HG03575 (cell line): ENCODE data around the gene CAND1.

Source experiments
- ATAC-seq: cut with Tn5 transposase; IDR thresholded peaks from one replicate; pipeline ENCODE4 v1.9.1; 2021; ENCODE audit not compliant: unreplicated experiment, insufficient number of reproducible peaks, low FRiP score; ENCODE audit errors: extremely low read depth

Gene CAND1

GRCh38 chr12:67276421-67276820 is 7.3 kb downstream of the CAND1 start:
- ATAC-seq, result no peak

- no peak for ATAC-seq
Observed at GRCh38 chr12:67279637-67280036, 10.5 kb downstream of the CAND1 start.

- ATAC-seq, result no peak
Observed at GRCh38 chr12:67280088-67280487, 10.9 kb downstream of the CAND1 start.

GRCh38 chr12:67280572-67280971 is 11.4 kb downstream of the CAND1 start:
- ATAC-seq, result no peak

- ATAC-seq, result no peak
Observed at GRCh38 chr12:67284561-67284960, 15.4 kb downstream of the CAND1 start.

GRCh38 chr12:67286257-67286656 is 17.1 kb downstream of the CAND1 start:
- no peak for ATAC-seq

GRCh38 chr12:67287311-67287710 is 18.2 kb downstream of the CAND1 start:
- no peak for ATAC-seq

- no peak for ATAC-seq
Observed at GRCh38 chr12:67288561-67288960, 19.4 kb downstream of the CAND1 start.

- no peak for ATAC-seq
Observed at GRCh38 chr12:67290378-67290777, 21.2 kb downstream of the CAND1 start.

GRCh38 chr12:67299526-67299925 is 30.4 kb downstream of the CAND1 start:
- ATAC-seq, result no peak

- no peak for ATAC-seq
Observed at GRCh38 chr12:67299926-67300325, 30.8 kb downstream of the CAND1 start.

- ATAC-seq, result no peak
Observed at GRCh38 chr12:67302162-67302561, 33.0 kb downstream of the CAND1 start.

GRCh38 chr12:67305544-67305943 is 36.4 kb downstream of the CAND1 start:
- no peak for ATAC-seq

GRCh38 chr12:67306712-67307111 is 37.6 kb downstream of the CAND1 start:
- no peak for ATAC-seq

- ATAC-seq, result no peak
Observed at GRCh38 chr12:67315661-67316060, 46.5 kb downstream of the CAND1 start.

GRCh38 chr12:67318786-67319185 is 49.6 kb downstream of the CAND1 start:
- no peak for ATAC-seq

GRCh38 chr12:67319936-67320335 is 50.8 kb downstream of the CAND1 start:
- ATAC-seq, result no peak

GRCh38 chr12:67320614-67321295 is 51.6 kb downstream of the CAND1 start:
- ATAC-seq, result no peak

- no peak for ATAC-seq
Observed at GRCh38 chr12:67322580-67322979, 53.4 kb downstream of the CAND1 start.

- no peak for ATAC-seq
Observed at GRCh38 chr12:67323007-67323406, 53.8 kb downstream of the CAND1 start.

- no peak for ATAC-seq
Observed at GRCh38 chr12:67326637-67327036, 57.5 kb downstream of the CAND1 start.
